Measurements from ENCODE around the gene TMEM273.

Gene TMEM273

DNA sequence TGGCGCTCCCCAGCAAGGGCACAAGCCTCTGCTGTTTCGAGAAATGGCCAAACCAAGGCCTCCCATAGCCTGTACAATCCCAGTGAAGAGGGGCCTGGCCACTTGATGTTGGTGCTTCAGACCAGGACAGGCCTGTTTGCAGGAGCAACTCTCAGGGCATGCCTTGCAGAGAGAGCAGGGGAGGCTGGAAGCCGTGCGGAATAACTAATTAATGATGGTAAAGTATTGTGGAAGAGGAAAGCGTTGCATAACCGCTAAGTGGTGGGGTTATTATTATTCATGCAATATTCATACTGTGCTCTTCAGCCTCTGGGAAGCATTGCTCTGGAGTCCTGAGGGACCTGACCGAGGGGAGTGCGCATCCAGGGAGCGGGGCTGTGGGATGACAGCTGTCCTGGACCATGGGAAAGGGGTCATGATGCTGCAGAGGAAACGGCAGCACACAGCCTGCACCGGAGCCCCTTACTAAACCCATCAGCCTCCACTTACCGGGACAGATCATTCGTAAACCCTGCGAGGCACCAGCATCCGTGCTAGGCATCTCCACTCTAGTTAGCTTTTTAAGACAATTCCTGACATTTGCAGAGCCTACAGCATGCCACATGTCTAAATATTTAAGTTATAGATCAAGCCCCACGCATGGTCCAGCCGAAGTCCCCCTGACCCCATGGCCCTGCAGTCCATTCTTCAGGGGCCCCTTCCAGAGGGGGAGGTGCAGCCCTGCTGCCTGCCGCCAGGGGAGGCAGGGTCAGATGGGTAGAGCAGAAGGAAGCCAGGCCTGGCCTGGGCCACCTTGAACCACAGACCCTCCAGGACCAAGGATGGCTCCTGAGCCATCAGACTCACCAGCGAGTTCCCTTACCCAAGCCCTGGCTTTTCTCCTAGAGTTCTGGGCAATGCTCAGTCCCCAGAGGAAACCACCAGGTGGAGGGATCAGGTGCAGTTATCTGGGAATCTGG lies 11.6 kb downstream of the TMEM273 start:
- DNase-seq (ENCODE audit: low read depth, low spot score) = no peak

GRCh38 chr10:49175587-49176309 lies 12.4 kb downstream of the TMEM273 start:
- no peak for DNase-seq (ENCODE audit: low read depth, low spot score)

DNA sequence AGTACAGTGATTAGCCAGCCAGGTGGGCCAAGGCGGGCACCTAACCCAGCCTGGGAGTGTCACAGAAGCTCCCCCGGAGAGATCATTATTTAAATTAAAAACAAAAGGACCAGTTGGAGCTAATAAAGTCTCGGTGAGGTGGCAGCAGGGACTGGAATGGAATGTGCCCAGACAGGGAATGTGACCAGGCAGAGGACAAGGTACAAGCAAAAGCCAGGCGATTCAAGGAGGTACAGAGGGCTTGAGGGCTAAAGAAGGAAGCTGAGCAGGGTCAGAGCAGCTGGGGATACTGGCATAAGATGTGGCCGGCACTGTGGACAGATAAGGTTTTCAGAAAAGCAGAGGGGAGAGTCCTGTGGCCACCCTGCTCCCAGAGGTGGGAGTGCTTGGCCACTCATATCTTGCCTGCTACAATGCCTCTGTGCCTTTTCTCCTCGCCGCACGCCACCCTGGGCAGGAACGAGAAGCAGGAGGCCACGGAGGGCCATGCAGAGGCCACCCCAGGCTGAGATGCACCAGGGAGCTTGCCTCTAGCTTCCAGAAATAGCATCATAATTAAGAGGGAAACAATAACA lies 13.2 kb downstream of the TMEM273 start:
- DNase-seq (ENCODE audit: low read depth, low spot score) = no peak

- DNase-seq (ENCODE audit: low read depth, low spot score) = no peak
Measured at GRCh38 chr10:49174261-49174925, 13.8 kb downstream of the TMEM273 start.

DNA sequence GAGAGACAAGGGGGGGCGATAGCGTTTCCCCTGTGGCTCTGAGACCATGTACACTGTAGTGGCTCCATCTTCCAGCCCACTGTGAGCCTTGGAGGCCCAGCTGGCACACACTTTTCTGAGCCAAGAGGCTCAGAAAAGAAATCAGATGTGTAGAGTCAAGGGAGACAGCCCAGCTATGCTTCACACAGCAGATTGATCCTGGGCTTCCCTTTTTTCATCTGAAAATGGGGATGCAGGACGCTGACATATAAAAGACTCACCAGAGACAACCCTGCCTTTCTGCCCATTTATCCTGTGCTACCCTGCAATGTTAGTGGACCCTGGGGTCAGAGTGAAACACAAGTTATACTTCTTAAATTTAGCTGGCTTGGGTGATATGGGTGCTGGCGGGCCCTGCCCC lies 14.3 kb downstream of the TMEM273 start:
- no peak for DNase-seq (ENCODE audit: low read depth, low spot score)

- DNase-seq (ENCODE audit: low read depth, low spot score) = no peak
Measured at GRCh38 chr10:49173201-49173772, 14.9 kb downstream of the TMEM273 start.

GRCh38 chr10:49172777-49173132 lies 15.4 kb downstream of the TMEM273 start:
- DNase-seq (ENCODE audit: low read depth, low spot score) = no peak

DNA sequence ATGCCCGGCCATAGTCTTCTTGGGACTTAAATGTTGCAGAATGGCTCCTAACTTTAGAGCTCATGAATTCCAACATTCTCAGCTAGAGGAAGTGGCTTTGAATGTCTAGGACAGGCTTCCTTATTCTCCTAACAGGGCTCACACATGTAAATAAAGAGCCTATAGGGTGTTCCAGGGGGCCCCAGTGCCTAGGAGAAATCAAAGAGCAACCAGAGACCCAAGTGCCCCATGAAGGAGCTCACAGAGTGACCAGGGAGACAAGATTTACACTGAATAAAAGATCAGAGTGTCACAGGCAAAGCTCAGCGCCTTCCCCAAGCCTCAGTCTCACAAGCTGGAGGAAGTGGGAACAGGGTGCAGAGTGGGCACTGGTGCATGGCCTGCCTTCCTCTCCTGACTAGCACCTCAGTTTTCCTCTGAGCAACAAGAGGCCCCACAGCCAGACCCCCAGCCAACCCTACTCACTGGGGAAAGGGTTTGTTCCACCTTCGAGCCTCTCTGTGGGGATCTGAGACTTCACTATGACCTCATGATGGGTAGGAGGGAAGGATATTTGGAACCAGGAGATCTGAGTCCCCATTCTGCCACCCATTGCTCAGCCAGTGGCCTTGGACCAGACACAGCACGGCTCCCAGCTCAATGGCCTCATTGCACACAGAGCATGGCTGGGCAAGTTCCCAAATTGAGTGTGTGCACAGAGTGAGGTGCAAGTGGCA lies 16.0 kb downstream of the TMEM273 start:
- no peak for DNase-seq (ENCODE audit: low read depth, low spot score)

GRCh38 chr10:49171326-49172060 lies 16.7 kb downstream of the TMEM273 start:
- no peak for DNase-seq (ENCODE audit: low read depth, low spot score)

DNA sequence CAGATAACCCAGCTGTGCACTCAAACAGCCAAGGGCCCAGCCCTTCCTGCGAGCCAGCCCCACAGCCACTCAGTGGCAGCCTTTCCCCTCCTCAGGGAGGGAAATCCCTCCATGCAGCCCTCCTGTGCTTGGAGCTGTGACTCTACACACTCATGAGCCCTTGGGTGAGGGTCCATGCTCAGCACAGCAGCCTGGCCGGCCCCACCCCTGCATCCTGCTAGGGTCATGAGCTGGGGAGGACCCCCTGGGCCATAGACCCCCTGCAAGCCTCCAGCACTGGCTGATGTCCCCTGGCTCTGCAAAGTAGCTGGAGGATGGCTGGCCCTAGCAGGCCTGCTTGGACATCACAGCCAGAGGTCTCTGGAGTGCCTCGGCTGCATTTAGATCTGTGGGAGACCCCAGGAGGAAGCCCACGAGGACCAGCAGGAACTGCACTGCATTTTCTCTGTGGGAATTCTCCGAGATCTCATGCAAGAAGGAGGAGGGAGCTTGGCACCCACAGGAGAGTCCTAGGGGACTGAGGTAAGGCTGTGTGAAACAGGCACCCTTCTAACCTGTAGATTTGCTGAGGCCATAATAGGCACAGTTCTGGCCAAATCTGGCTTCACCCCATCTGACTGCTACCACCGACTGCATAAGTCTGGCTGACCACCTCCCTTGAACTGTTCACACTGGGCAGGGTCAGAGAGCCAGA lies 17.4 kb downstream of the TMEM273 start:
- no peak for DNase-seq (ENCODE audit: low read depth, low spot score)

DNA sequence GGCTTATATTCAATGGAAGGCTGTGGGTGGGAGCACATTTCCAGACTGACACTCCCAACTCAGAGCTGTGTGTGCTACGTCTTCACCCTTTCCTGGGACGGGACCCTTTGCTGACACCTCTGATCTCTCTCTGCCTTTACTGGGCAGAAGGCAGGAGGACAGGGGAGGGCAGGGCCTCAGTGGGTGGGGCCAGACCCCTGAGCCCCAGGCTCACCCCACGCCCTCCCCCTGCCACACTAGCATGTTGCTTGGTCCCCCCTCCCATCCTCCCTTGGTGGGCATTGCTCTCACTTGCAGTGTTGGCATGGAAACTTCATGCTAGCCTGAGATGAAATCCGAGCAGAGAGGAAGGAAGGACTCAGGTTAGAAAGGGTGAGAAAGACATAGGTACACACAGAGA lies 18.4 kb downstream of the TMEM273 start:
- DNase-seq (ENCODE audit: low read depth, low spot score) = no peak

- DNase-seq (ENCODE audit: low read depth, low spot score) = no peak
Measured at GRCh38 chr10:49168831-49169500, 19.2 kb downstream of the TMEM273 start.

- DNase-seq (ENCODE audit: low read depth, low spot score) = no peak
Measured at GRCh38 chr10:49168171-49168540, 20.0 kb downstream of the TMEM273 start.

GRCh38 chr10:49167425-49168170 lies 20.6 kb downstream of the TMEM273 start:
- DNase-seq (ENCODE audit: low read depth, low spot score) = no peak

GRCh38 chr10:49166484-49167400 lies 21.4 kb downstream of the TMEM273 start:
- DNase-seq (ENCODE audit: low read depth, low spot score) = no peak

- DNase-seq (ENCODE audit: low read depth, low spot score) = no peak
Measured at GRCh38 chr10:49165821-49166483, 22.2 kb downstream of the TMEM273 start.

DNA sequence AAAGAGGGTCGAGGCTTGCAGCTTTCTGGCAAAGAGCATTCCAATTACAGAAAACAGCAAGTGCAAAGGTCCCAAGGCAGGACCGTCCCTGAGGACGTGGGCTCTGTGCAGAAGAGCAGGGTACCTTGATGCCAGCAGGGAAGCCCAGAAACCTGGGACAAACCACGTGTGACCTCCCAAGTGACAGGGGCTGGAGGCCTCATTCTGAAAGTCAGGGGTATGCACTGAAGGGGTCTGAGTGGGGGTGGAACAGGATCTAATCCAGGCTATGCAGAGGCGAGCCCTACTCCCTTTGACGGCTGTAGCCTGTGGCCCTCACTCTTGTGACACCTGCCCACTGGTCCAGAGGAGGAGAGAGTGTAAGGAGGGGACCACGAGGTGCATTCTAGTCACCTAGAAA lies 22.9 kb downstream of the TMEM273 start:
- no peak for DNase-seq (ENCODE audit: low read depth, low spot score)
